GM18868 (cell line): ENCODE results near the gene CDHR5.

Experiments used
- ATAC-seq: cut with Tn5 transposase; IDR thresholded peaks from one replicate; pipeline ENCODE4 v1.9.1; 2021; ENCODE audit warnings: mild to moderate bottlenecking, moderate library complexity; ENCODE audit not compliant: unreplicated experiment

The CDHR5 gene

DNA sequence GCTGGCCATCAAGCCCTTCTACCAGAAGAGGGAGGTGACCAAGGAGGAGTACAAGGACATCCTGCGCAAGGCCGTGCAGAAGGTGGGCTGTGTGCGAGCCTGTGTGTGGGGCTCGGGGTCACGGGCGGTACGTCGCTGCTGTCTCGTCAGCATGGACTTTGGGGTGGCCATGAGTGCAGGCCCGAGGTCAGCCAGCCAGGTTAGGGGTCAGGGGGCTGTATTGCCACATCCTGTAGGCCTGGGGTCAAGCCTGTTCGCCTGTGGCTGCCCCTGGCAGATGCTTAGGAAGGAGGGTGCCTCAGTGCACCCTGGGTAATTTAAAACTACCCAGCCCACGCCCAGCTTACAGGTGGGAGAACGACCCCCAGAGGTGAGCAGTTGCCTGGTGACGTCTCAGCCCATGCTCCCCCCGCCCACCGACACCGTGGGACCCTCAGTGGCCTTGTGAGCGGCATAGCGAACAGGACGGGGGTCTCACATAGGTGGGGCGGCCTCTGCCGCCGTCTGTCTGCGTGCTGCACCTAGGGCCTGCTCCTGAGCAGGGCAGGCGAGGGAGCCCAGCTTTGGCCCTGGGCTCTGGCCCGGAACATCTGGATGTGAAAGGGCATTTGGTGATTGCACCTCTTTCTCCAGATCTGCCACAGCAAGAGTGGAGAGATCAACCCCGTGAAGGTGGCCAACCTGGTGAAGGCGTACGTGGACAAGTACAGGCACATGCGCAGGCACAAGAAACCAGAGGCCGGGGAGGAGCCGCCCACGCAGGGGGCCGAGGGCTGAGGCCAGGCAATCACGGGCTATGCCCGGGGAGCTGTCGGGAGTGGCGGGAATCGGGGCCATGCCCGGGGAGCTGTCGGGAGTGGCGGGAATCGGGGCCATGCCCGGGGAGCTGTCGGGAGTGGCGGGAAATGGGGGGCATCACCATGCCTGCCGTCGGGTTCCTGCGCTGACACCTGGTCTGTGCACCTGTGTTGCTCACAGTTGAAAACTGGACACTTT, 13.5 kb downstream of the CDHR5 start:
- ATAC-seq: no peak

DNA sequence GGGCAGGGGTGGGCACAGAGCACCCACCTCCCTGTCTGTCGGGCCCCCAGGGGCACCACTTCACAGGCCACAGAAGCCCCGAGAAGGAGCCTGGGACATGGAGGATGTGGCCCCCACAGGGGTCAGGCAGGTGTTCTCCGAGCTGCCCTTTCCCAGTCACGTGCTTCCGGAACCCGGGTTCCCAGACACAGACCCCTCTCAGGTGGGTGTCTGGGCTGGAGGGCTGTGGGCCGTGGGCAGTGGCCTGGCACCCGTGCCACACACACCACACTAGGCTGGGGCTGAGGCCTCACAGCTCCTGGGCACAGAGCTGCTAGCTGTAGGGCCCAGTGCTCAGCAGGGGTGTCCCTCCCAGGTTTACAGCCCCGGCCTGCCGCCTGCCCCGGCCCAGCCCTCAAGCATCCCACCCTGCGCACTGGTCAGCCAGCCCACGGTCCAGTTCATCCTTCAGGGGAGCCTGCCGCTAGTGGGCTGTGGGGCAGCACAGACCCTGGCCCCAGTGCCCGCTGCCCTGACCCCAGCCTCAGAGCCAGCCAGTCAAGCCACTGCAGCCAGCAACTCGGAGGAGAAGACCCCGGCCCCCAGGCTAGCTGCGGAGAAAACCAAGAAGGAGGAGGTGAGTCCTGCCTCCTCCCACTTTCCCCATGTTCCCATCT, 14.5 kb downstream of the CDHR5 start:
- ATAC-seq: no peak

DNA sequence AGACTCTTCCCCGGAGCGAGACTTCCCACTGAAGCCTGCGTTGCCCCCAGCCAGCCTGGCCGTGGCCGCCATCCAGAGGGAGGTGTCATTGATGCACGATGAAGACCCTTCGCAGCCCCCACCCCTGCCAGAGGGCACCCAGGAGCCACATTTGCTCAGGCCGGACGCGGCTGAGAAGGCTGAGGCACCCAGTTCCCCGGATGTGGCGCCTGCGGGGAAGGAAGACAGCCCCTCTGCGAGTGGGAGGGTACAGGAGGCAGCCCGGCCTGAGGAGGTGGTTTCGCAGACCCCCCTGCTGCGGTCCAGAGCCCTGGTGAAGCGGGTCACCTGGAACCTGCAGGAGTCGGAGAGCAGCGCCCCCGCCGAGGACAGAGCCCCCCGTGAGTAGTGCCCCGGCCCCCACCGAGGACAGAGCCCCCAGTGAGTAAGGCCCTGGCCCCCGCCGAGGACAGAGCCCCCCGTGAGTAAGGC, 15.4 kb downstream of the CDHR5 start:
- ATAC-seq: no peak

DNA sequence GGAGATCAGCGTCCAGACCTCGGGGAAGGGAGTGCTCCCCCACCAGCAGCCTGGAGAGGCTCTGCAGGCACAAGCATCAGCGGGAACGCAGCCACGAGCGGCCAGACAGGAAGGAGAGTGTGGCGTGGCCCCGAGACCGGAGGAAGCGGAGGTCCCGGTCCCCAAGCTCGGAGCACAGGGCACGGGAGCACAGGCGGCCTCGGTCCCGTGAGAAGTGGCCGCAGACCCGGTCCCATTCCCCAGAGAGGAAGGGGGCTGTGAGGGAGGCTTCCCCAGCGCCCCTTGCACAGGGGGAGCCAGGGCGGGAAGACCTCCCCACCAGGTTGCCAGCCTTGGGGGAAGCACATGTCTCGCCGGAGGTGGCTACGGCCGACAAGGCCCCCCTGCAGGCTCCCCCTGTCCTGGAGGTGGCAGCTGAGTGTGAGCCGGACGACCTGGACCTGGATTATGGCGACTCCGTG, 15.9 kb downstream of the CDHR5 start:
- ATAC-seq: no peak

DNA sequence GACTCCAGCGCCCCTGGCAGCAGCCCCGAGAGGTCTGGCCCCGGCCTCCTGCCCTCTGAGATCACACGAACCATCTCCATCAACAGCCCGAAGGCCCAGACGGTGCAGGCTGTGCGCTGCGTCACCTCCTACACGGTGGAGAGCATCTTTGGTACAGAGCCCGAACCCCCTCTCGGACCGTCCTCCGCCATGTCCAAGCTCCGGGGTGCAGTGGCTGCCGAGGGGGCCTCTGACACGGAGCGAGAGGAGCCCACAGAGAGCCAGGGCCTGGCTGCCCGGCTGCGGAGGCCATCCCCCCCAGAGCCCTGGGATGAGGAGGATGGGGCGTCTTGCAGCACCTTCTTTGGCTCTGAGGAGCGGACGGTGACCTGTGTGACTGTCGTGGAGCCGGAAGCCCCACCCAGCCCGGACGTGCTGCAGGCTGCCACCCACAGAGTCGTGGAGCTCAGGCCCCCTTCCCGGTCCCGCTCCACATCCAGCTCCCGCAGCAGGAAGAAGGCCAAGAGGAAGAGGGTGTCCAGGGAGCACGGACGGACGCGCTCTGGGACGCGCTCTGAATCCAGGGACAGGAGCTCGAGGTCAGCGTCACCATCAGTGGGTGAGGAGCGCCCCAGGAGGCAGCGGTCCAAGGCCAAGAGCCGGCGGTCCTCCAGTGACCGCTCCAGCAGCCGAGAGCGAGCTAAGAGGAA, 16.6 kb downstream of the CDHR5 start:
- no peak for ATAC-seq

DNA sequence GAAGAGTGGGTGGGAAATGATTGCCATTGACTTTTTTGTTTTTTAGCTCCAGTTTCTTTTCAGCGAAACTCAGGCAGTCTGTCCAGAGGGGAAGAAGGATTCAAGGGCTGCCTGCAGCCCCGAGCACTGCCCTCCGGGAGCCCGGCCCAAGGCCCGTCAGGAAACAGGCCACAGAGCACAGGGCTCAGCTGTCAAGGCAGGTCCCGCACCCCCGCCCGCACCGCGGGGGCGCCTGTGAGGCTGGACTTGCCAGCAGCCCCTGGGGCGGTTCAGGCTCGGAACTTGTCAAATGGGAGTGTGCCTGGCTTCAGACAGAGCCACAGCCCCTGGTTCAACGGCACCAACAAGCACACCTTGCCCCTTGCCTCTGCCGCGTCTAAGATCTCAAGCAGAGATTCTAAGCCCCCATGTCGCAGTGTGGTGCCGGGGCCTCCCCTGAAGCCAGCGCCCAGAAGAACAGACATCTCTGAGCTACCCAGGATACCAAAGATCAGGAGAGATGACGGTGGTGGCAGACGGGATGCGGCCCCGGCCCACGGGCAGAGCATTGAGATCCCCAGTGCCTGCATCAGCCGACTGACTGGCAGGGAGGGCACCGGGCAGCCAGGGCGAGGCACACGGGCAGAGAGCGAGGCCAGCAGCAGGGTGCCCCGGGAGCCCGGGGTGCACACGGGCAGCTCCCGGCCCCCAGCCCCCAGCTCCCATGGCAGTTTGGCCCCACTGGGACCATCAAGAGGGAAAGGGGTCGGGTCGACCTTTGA, 17.6 kb downstream of the CDHR5 start:
- no peak for ATAC-seq

DNA sequence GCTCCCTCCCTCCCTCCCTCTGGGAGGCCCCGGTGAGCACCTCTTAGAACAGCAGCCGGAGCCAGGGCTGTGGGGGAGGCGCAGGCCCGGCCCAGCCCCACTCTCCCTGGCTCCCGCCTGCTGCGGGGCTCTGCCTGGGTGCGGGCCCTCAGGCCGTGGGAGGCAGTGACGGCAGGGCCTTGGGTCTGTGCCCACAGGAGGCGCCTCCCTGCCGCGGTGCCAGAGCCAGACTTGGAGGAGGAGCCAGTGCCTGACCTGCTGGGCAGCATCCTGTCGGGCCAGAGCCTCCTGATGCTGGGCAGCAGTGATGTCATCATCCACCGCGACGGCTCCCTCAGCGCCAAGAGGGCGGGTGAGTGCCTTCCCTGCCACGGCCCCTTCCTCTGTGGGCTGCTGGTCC, 18.5 kb downstream of the CDHR5 start:
- ATAC-seq: no peak

DNA sequence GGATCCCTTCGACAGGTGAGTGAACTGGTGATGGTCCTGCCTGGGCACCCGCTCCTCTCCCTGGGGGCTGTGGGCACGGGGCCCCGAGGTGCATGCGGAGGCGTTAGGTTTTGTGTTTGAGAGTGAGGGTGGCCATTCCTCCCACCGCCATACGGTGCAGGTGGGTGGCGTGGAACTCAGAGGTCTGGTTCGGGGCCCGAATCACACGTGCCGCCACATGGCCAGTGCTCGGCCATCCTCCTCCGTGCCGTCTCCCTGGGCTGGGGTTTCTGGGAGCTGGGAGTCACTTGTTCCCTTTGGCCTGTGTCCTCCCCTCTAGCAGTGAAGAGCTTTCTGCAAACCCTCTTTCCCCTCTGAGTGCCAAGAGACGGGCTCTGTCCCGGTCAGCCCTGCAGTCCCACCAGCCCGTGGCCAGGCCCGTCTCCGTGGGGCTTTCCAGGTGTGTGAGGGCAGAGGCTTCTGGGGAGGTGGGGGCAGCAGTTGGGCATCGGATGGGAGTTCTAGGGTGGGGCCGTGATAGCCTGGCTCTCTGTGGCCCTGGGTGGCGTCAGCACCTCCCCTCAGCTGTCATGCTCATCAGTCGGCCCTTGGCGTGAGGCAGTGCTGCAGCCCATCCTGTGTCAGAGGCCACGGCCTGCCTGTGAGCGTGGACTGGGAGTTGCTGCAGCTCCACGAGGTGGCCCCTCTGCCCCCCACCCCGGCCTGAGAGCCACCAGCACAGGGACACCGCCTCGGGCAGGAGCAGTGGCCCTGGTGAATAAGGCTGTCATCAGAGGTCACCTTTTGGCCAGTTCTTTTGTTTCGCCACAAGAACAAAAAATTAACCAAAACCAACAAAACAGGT, 19.2 kb downstream of the CDHR5 start:
- no peak for ATAC-seq

DNA sequence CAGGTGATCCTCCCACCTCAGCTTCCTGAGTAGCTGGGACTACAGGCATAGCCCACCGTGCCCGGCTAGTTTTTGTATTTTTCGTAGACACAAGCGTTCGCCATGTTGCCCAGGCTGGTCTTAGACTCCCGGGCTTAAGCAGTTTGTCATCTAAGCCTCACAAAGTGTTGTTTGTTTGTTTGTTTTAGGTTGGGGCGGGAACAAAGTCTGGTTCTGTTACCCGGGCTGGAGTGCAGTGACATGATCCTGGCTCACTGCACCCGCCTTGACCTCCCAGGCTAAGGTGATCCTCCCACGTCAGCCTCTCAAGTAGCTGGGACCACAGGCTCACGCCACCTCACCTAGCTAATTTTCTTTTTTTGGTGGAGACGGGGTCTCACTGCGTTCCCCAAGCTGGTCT, 21.6 kb downstream of the CDHR5 start:
- ATAC-seq: no peak

DNA sequence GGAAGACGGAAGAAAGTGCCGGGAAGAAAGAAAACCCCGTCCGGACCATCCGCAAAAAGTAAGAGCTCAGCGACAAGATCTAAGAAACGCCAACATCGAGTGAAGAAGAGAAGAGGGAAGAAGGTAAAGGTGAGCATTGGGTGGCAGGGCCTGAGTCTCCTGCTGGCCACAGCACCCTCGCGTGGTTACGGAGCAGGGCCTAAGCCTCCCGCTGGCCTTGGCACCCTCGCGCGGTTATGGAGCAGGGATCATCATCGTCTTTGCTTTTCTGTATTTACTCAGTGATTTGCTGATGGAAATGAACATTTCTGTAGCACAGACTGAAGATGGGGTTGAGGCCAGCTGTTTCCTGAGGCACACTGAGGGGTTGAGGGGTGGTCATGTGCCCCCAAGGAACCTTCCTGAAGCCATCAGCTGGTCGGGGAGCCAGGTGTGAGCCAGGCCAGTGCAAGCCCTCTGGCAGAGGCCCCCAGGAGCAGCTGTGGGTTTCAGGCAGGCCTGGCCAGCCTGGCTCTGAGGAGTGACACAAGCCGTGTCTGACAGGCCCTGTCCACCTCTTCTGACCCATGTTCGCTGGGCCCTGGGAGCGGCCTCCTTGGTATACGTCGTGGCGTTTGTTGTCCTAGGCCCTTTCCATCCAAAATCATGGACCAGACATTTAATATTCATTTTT, 23.0 kb downstream of the CDHR5 start:
- no peak for ATAC-seq

DNA sequence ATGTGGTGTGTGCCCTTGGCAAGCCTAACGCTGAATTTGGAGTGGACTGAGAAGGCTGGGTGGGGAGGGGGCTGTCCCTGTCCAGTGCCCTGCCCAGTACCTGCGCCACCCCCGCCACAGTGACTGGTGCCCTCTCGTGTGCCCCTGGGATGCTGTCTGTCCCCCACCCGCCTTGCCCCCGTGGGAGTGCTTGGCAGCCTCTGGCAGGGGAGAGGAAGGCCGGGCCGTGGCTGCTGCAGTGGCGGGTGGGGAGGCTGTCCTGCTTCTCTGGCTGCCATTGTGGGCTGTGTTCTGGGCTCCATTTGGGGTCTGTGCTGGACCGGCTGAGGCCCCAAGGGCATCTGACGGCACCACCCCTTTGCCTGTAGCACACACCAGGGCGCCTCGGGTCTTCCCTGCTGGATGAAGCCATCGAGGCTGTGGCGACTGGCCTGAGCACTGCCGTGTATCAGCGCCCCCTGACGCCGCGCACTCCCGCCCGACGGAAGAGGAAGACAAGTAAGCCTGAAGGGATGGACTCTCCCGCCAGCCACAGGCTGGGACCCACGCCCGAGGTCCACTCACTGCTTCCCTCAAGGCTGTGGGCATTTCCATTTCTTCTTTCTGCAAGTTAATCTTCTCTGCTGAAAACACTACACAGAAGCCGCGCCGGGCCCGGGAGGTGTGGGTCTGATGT, 26.6 kb downstream of the CDHR5 start:
- no peak for ATAC-seq

DNA sequence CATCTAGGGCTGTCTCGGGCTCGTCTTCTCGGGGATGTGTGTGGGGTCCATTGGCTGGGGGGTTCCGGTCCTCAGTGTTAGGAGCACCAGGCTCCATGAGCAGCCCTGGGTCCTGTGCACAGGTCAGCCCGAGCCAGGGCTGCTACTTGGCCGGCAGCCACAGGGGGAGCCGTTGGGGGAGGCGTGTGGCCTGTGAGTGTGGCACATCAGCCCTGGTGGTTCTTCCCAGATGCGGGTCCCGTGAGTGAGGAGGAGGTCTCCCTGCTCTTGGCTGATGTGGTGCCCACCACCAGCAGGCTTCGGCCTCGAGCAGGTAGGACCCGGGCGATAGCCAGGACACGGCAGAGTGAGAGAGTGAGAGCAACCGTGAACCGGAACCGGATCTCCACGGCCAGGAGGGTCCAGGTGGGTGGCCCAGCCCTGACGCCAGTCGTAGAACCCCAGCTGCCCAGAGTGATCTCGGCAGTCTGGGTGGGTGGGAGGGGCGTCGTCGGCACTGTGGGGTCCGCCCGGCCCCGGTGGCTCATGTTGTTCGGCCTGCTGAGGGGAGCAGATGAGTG, 27.5 kb downstream of the CDHR5 start:
- ATAC-seq: no peak

DNA sequence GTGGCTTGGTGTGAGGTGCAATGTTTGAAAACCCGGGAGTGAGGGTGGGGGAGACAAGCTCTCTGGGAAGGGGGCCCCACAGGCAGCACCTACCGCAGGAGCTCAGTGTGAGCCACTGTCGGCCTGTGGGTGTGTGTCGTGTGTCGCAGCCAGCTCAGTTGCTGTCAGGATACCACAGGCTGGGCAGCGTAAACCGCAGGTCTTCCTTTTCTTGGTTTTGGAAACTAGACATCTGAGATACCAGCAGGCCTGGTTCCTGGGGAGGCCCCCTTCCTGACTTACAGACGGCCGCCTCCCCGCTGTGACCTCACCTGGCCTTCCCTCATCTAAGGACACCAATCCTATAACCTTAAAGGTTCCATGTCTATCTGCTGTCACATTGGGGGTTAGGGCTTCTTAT, 28.4 kb downstream of the CDHR5 start:
- no peak for ATAC-seq

DNA sequence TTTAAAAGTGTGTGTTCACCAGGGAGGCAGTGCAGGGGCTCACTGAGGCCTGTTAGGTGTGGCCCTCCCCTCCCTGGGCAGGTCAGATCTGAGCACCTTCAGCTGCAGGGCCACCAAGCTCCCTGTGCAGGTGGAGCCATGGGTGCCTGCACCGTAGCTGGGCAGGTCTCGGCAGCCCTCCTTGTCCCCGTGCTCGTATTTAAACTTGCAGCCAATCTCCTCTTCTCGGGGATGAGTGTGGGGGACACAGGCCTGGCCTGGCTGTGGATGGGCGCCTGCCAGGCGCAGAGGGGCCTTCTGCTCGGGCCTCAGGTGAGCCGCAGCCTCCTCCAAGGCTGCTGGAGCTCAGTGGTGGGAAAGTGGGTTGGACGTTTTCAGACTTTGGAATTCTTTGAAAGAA, 29.4 kb downstream of the CDHR5 start:
- no peak for ATAC-seq

DNA sequence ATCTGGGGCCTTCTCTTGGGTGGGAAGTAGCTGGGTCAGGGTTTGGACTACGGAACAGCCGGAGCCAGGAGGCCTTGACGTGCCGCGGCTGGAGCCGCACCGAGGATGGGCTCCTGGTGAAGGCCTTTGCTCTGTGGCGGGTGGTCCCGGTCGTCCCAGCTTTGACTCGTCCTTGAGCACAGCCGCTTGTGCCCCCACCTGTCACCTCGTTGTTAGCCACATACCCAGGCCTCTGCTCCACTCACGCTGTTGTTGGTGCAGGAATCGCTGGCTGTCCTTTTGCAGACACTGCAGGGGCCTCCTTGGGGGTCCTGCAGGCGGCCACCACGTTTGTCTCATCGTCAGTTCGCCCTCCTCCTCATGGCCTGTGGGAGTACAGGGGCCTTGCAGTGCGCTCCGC, 31.4 kb downstream of the CDHR5 start:
- no peak for ATAC-seq

DNA sequence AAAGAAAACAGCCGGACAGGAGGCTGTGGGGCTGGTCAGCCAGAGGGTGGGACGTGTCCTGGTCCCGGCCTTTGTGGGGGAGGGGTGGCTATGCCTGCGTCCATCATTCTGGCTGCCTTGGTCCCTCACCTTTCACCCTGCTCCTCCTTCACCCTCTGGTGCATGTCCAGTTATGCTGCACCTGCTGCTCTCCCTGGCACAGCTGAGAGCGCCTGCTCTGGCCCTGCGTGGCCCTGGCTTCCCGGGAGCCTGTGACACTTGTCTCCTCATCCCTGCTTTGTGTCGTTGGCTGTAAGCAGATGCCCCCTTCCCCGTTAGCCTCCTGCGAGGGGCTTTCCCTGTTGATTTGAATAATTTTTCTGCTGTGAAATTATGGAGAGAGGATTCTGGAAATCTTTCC, 31.8 kb downstream of the CDHR5 start:
- ATAC-seq: no peak

DNA sequence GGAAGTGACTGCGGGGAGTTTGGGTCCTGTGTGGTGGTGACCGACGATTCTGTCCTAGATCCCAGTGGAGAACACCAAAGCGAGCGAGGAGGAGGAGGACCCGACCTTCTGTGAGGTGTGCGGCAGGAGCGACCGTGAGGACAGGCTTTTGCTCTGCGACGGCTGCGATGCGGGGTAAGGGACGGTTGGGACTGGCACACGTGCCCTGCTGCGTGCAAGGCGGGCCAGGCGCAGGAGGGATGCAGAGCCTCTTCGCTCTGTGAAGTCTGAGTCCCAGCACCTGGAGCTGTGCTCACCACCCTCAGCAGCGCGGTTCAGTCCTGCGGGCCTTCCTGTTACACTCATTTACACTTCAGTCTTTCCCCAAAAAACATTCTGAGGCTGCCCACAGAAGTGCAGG, 32.3 kb downstream of the CDHR5 start:
- no peak for ATAC-seq

DNA sequence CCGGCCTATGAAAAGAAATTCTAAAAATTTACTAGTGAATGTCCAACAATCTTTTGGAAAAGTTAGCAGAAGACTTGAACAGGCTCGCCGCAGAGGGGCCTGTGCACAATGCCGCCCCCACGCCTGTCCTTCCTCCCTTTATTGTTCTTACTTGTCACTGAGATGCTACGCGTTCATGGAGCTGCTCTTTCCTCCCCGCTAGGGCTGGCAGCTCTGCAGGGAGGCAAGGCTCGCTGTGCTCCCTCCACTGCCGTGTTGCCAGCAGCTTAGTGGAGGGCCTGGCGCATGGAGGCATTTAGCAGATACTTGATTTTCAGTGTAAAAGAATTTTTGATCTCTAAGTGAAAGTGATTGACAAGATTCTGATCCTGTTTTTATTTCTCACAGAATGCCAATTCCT, 33.8 kb downstream of the CDHR5 start:
- no peak for ATAC-seq
